ENCODE measurements around the gene CERS1.
A peak's percentile ranks its signal among the peaks of the same experiment; 100 is the strongest.

The CERS1 gene

GRCh38 chr19:18939922-18940768, 44.2 kb upstream of the CERS1 start:
- no peak for DNase-seq (ENCODE audit: low read depth)
- peak overlapping the region; percentile 86 for H3K4me3 ChIP-seq (ENCODE audit: low read depth, low read length)
- TF ChIP-seq, protein P1, sequence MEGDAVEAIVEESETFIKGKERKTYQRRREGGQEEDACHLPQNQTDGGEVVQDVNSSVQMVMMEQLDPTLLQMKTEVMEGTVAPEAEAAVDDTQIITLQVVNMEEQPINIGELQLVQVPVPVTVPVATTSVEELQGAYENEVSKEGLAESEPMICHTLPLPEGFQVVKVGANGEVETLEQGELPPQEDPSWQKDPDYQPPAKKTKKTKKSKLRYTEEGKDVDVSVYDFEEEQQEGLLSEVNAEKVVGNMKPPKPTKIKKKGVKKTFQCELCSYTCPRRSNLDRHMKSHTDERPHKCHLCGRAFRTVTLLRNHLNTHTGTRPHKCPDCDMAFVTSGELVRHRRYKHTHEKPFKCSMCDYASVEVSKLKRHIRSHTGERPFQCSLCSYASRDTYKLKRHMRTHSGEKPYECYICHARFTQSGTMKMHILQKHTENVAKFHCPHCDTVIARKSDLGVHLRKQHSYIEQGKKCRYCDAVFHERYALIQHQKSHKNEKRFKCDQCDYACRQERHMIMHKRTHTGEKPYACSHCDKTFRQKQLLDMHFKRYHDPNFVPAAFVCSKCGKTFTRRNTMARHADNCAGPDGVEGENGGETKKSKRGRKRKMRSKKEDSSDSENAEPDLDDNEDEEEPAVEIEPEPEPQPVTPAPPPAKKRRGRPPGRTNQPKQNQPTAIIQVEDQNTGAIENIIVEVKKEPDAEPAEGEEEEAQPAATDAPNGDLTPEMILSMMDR (IDR thresholded peaks at IDR 0.05; ENCODE audit: low read depth, low read length, missing control alignments): no peak
- in situ Hi-C loops (cut with HindIII; ENCODE audit: low sequenced_read_pairs): no loop called here

DNA sequence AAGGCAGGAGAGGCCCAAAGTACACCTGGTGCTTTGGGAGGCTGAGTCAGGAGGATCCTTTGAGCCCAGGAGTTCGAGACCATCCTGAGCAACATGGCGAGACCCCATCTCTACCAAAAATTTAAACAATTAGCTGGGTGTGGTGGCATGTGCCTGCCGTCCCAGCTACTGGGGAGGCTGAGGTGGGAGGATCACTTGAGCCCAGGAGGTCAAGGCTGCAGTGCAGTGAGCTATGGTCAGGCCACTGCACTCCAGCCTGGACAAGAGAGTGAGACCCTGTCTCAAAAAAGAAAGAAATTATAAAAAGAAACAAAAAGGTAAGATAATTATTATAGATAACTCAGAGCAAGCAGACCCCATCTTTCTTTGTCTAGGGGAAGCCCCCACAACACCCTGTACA, 43.2 kb upstream of the CERS1 start:
- no peak for DNase-seq (ENCODE audit: low read depth)
- H3K4me3 ChIP-seq (ENCODE audit: low read depth, low read length): peak overlapping the region; percentile 86
- in situ Hi-C loops (cut with HindIII; ENCODE audit: low sequenced_read_pairs): no loop called here

GRCh38 chr19:18933297-18933696, 37.3 kb upstream of the CERS1 start:
- TF ChIP-seq, protein P1 (IDR thresholded peaks at IDR 0.05; ENCODE audit: low read depth, low read length, missing control alignments): no peak
- in situ Hi-C loops (cut with HindIII; ENCODE audit: low sequenced_read_pairs): no loop called here
- H3K4me3 ChIP-seq (ENCODE audit: low read depth, low read length): no peak overlapping the region
- no peak for DNase-seq (ENCODE audit: low read depth)

More for the DNA sequence above, 43.2 kb upstream of the CERS1 start:
- TF ChIP-seq, protein P1 (IDR thresholded peaks at IDR 0.05; ENCODE audit: low read depth, low read length, missing control alignments): no peak

- in situ Hi-C loops (cut with HindIII; ENCODE audit: low sequenced_read_pairs): no loop called here
- H3K4me3 ChIP-seq (ENCODE audit: low read depth, low read length): no peak overlapping the region
- DNase-seq (ENCODE audit: low read depth): no peak
- TF ChIP-seq, protein P1 (IDR thresholded peaks at IDR 0.05; ENCODE audit: low read depth, low read length, missing control alignments): no peak
Observed at GRCh38 chr19:18932216-18932841, 36.4 kb upstream of the CERS1 start.

DNA sequence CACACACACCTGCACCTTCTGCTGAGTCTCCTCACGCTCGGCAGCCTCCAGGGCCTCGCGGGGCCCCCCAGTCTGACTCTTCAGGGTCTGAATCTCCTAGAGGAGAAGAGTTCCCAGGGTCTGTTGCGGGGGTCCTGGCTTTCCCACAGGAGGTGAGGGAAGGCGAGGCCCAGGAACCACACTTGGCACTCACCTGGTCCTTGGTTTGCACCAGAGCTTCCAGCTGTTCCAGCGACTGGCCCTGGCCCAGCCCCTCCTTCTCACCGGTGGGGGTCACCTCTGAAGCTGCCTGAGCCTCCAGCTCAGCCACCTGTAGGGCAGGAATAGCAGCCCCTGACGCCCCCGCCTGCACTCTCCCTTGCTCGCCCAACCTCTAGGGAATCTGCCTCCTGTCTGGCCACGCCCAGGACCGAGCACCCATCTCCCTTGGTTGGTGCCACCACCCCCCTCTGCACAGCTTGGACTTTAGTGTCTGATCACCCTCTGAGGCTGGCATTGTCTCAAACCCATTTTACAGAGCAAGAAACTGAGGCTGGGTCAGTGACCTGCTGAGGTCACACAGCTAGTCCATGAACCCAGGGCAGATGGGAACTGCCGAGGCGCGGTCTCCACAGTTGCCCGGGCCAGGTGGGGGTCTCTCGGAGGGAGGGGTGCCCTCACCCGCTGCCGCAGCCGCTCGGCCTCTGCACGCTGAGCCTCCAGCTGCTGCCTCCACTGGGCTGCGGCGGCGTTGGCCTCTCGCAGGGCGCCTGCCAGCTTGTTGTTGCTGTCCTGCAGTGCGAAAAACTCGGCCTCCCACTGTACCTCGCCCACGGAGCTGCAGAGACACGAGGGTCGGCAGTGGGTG, 35.6 kb upstream of the CERS1 start:
- no peak overlapping the region for H3K4me3 ChIP-seq (ENCODE audit: low read depth, low read length)
- DNase-seq (ENCODE audit: low read depth): no peak
- in situ Hi-C loops (cut with HindIII; ENCODE audit: low sequenced_read_pairs): no loop called here
- TF ChIP-seq, protein P1 (IDR thresholded peaks at IDR 0.05; ENCODE audit: low read depth, low read length, missing control alignments): no peak

DNA sequence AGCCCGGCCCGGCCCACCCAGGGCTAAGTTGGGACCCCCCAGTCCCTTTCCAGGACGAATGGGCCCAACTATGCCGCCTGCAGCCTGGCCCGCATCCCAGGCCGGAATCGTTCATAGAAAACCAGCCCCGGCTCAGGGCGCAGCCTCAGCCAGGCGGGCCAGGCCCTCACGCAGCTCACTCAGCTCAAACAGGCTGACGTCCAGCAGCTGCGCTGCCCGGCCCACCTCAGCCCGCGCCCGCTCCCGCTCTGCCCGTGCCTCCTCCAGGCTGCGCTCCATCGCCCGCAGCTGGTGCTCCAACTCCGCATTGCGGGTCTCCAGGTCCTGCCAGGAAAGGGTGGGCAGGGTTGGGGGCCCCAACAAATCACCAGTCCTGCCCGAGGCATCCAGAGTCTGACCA, 33.4 kb upstream of the CERS1 start:
- H3K4me3 ChIP-seq (ENCODE audit: low read depth, low read length): no peak overlapping the region
- in situ Hi-C loops (cut with HindIII; ENCODE audit: low sequenced_read_pairs): no loop called here
- TF ChIP-seq, protein P1 (IDR thresholded peaks at IDR 0.05; ENCODE audit: low read depth, low read length, missing control alignments): no peak
- no peak for DNase-seq (ENCODE audit: low read depth)

Data from astrocyte of the cerebellum (primary cell).